ENCODE results near the gene TNNC2. TPM values are rescaled to one million over a fixed set of nuclear protein-coding genes. Genes with fewer than 3 reads are reported as not detected.
"Not testable (repeated sequence)": the region's sequence is repeated elsewhere in the genome, so short reads cannot be mapped to it uniquely, and the experiment has no call there.

TNNC2 gene
- total RNA-seq, 1 donor from 2014 or later = not detected

- peak; percentile 80 for DNase-seq (ENCODE audit: low spot score)
- Mint-ChIP-seq H3K4me1 (ENCODE audit: unreplicated experiment) (peaks cover 6% of the 10 kb centered on the region), H3K27me3 (ENCODE audit: unreplicated experiment) (peaks cover 4% of the 10 kb centered on the region), H3K27ac (ENCODE audit: unreplicated experiment) (peak within 1 kb of the TSS; percentile 39), H3K4me3 (ENCODE audit: unreplicated experiment) (peak within 1 kb of the TSS; percentile 89), H3K36me3 (ENCODE audit: low read depth, unreplicated experiment) (no peaks in the 10 kb centered on the region), H3K9me3 (ENCODE audit: unreplicated experiment) (no peaks in the 10 kb centered on the region)
- TF ChIP-seq CTCF (IDR thresholded peaks at IDR 0.05; ENCODE audit: unreplicated experiment) = no peak
Measured at GRCh38 chr20:45833030-45833882, 6.1 kb upstream of the TNNC2 start, which contains the start of gene SNX21. TSS of gene SNX21 (plus strand) at chr20:45833799. CDS start at chr20:45833920, 121 bp downstream.

- no peak for TF ChIP-seq CTCF (IDR thresholded peaks at IDR 0.05; ENCODE audit: unreplicated experiment)
- Mint-ChIP-seq H3K27ac (ENCODE audit: unreplicated experiment) (no peak overlapping the region), H3K9me3 (ENCODE audit: unreplicated experiment) (no peaks in the 10 kb centered on the region), H3K27me3 (ENCODE audit: unreplicated experiment) (peaks cover 6% of the 10 kb centered on the region), H3K36me3 (ENCODE audit: low read depth, unreplicated experiment) (no peaks in the 10 kb centered on the region), H3K4me3 (ENCODE audit: unreplicated experiment) (no peak overlapping the region), H3K4me1 (ENCODE audit: unreplicated experiment) (peaks cover 6% of the 10 kb centered on the region)
- DNase-seq (ENCODE audit: low spot score) = no peak
Measured at GRCh38 chr20:45832619-45833018, 5.5 kb upstream of the TNNC2 start.

- not testable (repeated sequence) for H3K36me3 Mint-ChIP-seq (ENCODE audit: low read depth, unreplicated experiment); H3K4me1 Mint-ChIP-seq (ENCODE audit: unreplicated experiment); H3K27ac Mint-ChIP-seq (ENCODE audit: unreplicated experiment)
Measured at GRCh38 chr20:45829673-45830106, 2.6 kb upstream of the TNNC2 start.

GRCh38 chr20:45828589-45828988 is 1.5 kb upstream of the TNNC2 start:
- H3K4me3 Mint-ChIP-seq (ENCODE audit: unreplicated experiment) = no peak overlapping the region
- no peaks in the 10 kb centered on the region for H3K36me3 Mint-ChIP-seq (ENCODE audit: low read depth, unreplicated experiment)
- H3K9me3 Mint-ChIP-seq (ENCODE audit: unreplicated experiment) = no peaks in the 10 kb centered on the region
- peaks cover 10% of the 10 kb centered on the region for H3K27me3 Mint-ChIP-seq (ENCODE audit: unreplicated experiment)
- no peak for TF ChIP-seq CTCF (IDR thresholded peaks at IDR 0.05; ENCODE audit: unreplicated experiment)
- peaks cover 6% of the 10 kb centered on the region for H3K4me1 Mint-ChIP-seq (ENCODE audit: unreplicated experiment)
- DNase-seq (ENCODE audit: low spot score) = no peak
- no peak overlapping the region for H3K27ac Mint-ChIP-seq (ENCODE audit: unreplicated experiment)

More at GRCh38 chr20:45829673-45830106, 2.6 kb upstream of the TNNC2 start:
- not testable (repeated sequence) for H3K9me3 Mint-ChIP-seq (ENCODE audit: unreplicated experiment); DNase-seq (ENCODE audit: low spot score); H3K4me3 Mint-ChIP-seq (ENCODE audit: unreplicated experiment); H3K27me3 Mint-ChIP-seq (ENCODE audit: unreplicated experiment)

- no peak for DNase-seq (ENCODE audit: low spot score)
- Mint-ChIP-seq H3K27me3 (ENCODE audit: unreplicated experiment) (peaks cover 5% of the 10 kb centered on the region), H3K27ac (ENCODE audit: unreplicated experiment) (no peak overlapping the region), H3K4me3 (ENCODE audit: unreplicated experiment) (no peak overlapping the region), H3K9me3 (ENCODE audit: unreplicated experiment) (no peaks in the 10 kb centered on the region), H3K4me1 (ENCODE audit: unreplicated experiment) (no peaks in the 10 kb centered on the region), H3K36me3 (ENCODE audit: low read depth, unreplicated experiment) (no peaks in the 10 kb centered on the region)
- TF ChIP-seq CTCF (IDR thresholded peaks at IDR 0.05; ENCODE audit: unreplicated experiment) = no peak
Measured at GRCh38 chr20:45827712-45828111, 600 bp upstream of the TNNC2 start.

Data from endothelial cell (in vitro differentiated cells).